ENCODE measurements around the gene CCDC14.
"Not testable (repeated sequence)": the region's sequence is repeated elsewhere in the genome, so short reads cannot be mapped to it uniquely, and the experiment has no call there.

Gene CCDC14

DNA sequence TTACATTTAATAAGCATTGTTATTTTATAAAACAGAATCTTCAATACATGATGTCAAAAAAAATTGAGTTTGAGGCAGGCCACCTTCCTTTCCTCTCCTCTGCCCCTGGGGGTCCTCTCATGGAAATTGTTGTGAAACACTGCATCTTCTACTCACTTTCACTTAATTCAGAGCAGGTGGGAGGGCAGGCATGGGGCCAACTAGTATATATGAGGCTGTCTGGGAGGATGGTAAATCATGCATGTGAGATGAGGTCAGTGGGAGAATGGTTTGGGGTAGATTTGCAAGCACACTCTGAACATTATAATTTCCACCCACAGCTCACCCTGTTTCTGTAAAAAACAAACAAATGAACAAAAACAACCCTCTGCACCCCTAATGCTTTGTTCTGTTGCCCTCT lies 10.4 kb upstream of the CCDC14 start:
- H3K27ac ChIP-seq = no peak overlapping the region
- H3K9me3 ChIP-seq (ENCODE audit: low read depth, low read length) = no peaks in the 10 kb centered on the region
- TF ChIP-seq EZH2 (IDR thresholded peaks at IDR 0.05) = no peak
- no peak for TF ChIP-seq POLR2AphosphoS5 (IDR thresholded peaks at IDR 0.05; ENCODE audit: borderline replicate concordance, low read depth, low read length)
- peak; percentile 26 for DNase-seq (ENCODE audit: low read depth, low spot score)
- H3K9ac ChIP-seq (ENCODE audit: insufficient read length) = no peak overlapping the region
- no peak overlapping the region for H3K4me3 ChIP-seq
- H3K36me3 ChIP-seq (ENCODE audit: insufficient read depth, low read length) = no peaks in the 10 kb centered on the region

GRCh38 chr3:123967260-123967659 lies 6.2 kb upstream of the CCDC14 start:
- not testable (repeated sequence) for H3K9me3 ChIP-seq (ENCODE audit: low read depth, low read length); H3K36me3 ChIP-seq (ENCODE audit: insufficient read depth, low read length); DNase-seq (ENCODE audit: low read depth, low spot score); H3K9ac ChIP-seq (ENCODE audit: insufficient read length); H3K27ac ChIP-seq; H3K4me3 ChIP-seq

GRCh38 chr3:123966799-123967198 lies 5.8 kb upstream of the CCDC14 start:
- H3K9ac ChIP-seq (ENCODE audit: insufficient read length); DNase-seq (ENCODE audit: low read depth, low spot score); H3K27ac ChIP-seq; H3K9me3 ChIP-seq (ENCODE audit: low read depth, low read length); H3K4me3 ChIP-seq; H3K36me3 ChIP-seq (ENCODE audit: insufficient read depth, low read length): not testable (repeated sequence)

DNA sequence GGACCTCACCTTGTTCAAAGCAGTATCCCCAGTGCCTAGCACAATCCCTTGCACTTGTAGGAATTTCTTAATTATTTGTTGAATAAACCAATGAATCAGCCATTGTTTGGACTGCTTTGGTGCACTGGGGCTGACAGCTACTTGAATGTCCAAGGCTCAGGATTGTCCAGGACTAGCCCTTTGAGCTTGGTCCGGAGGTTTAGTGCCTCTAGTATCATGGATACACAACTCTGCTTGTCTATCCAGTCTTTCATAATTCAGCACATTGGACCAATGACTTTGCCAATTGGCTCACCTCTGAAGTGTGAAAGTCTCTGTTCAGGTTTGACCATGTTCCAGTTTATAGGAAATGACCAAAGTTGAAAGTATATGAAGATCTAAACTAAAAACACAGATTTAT lies 3.8 kb upstream of the CCDC14 start:
- not testable (repeated sequence) for H3K9me3 ChIP-seq (ENCODE audit: low read depth, low read length); H3K9ac ChIP-seq (ENCODE audit: insufficient read length); H3K4me3 ChIP-seq; H3K36me3 ChIP-seq (ENCODE audit: insufficient read depth, low read length); DNase-seq (ENCODE audit: low read depth, low spot score); H3K27ac ChIP-seq

- H3K36me3 ChIP-seq (ENCODE audit: insufficient read depth, low read length) = peaks cover 1% of the 10 kb centered on the region
- DNase-seq (ENCODE audit: low read depth, low spot score) = no peak
- H3K27ac ChIP-seq = no peak overlapping the region
- H3K9ac ChIP-seq (ENCODE audit: insufficient read length) = peak overlapping the region; percentile 29
- H3K4me3 ChIP-seq = peak overlapping the region; percentile 93
- no peak for TF ChIP-seq EZH2 (IDR thresholded peaks at IDR 0.05)
- H3K9me3 ChIP-seq (ENCODE audit: low read depth, low read length) = no peaks in the 10 kb centered on the region
Measured at GRCh38 chr3:123961508-123961856, 453 bp upstream of the CCDC14 start.

GRCh38 chr3:123953735-123954134 lies 7.3 kb downstream of the CCDC14 start:
- Histone ChIP-seq H3K36me3 (ENCODE audit: insufficient read depth, low read length) (peaks cover 72% of the 10 kb centered on the region), H3K4me3 (no peak overlapping the region), H3K27ac (no peak overlapping the region), H3K9me3 (ENCODE audit: low read depth, low read length) (no peaks in the 10 kb centered on the region), H3K9ac (ENCODE audit: insufficient read length) (no peak overlapping the region)
- TF ChIP-seq FOXP2 (optimal IDR thresholded peaks at IDR 0.05; ENCODE audit: control extremely low read depth, extremely low read length, insufficient read depth) (no peak), EZH2 (IDR thresholded peaks at IDR 0.05) (no peak), POLR2AphosphoS5 (IDR thresholded peaks at IDR 0.05; ENCODE audit: borderline replicate concordance, low read depth, low read length) (no peak)
- no peak for DNase-seq (ENCODE audit: low read depth, low spot score)

GRCh38 chr3:123952844-123953520 lies 8.0 kb downstream of the CCDC14 start:
- Histone ChIP-seq H3K4me3 (no peak overlapping the region), H3K27ac (no peak overlapping the region), H3K36me3 (ENCODE audit: insufficient read depth, low read length) (peaks cover 78% of the 10 kb centered on the region), H3K9me3 (ENCODE audit: low read depth, low read length) (no peaks in the 10 kb centered on the region), H3K9ac (ENCODE audit: insufficient read length) (no peak overlapping the region)
- no peak for DNase-seq (ENCODE audit: low read depth, low spot score)
- TF ChIP-seq EZH2 (IDR thresholded peaks at IDR 0.05) = no peak
- no peak for TF ChIP-seq POLR2AphosphoS5 (IDR thresholded peaks at IDR 0.05; ENCODE audit: borderline replicate concordance, low read depth, low read length)
- TF ChIP-seq FOXP2 (optimal IDR thresholded peaks at IDR 0.05; ENCODE audit: control extremely low read depth, extremely low read length, insufficient read depth) = no peak

GRCh38 chr3:123951522-123952447 lies 9.2 kb downstream of the CCDC14 start:
- Histone ChIP-seq H3K36me3 (ENCODE audit: insufficient read depth, low read length) (peaks cover 86% of the 10 kb centered on the region), H3K9ac (ENCODE audit: insufficient read length) (no peak overlapping the region), H3K9me3 (ENCODE audit: low read depth, low read length) (no peaks in the 10 kb centered on the region), H3K27ac (peak overlapping the region; percentile 0; the same call in 1 of the 2 replicates), H3K4me3 (no peak overlapping the region)
- DNase-seq (ENCODE audit: low read depth, low spot score) = no peak
- no peak for TF ChIP-seq FOXP2 (optimal IDR thresholded peaks at IDR 0.05; ENCODE audit: control extremely low read depth, extremely low read length, insufficient read depth)
- no peak for TF ChIP-seq POLR2AphosphoS5 (IDR thresholded peaks at IDR 0.05; ENCODE audit: borderline replicate concordance, low read depth, low read length)
- no peak for TF ChIP-seq EZH2 (IDR thresholded peaks at IDR 0.05)

- Histone ChIP-seq H3K4me3 (no peak overlapping the region), H3K9ac (ENCODE audit: insufficient read length) (no peak overlapping the region), H3K9me3 (ENCODE audit: low read depth, low read length) (no peaks in the 10 kb centered on the region), H3K27ac (no peak overlapping the region), H3K36me3 (ENCODE audit: insufficient read depth, low read length) (peaks cover 87% of the 10 kb centered on the region)
- DNase-seq (ENCODE audit: low read depth, low spot score) = no peak
- no peak for TF ChIP-seq EZH2 (IDR thresholded peaks at IDR 0.05)
- TF ChIP-seq FOXP2 (optimal IDR thresholded peaks at IDR 0.05; ENCODE audit: control extremely low read depth, extremely low read length, insufficient read depth) = no peak
- TF ChIP-seq POLR2AphosphoS5 (IDR thresholded peaks at IDR 0.05; ENCODE audit: borderline replicate concordance, low read depth, low read length) = no peak
Measured at GRCh38 chr3:123949641-123950040, 11.4 kb downstream of the CCDC14 start.
